ENCODE data around the gene NUCKS1.

DNA sequence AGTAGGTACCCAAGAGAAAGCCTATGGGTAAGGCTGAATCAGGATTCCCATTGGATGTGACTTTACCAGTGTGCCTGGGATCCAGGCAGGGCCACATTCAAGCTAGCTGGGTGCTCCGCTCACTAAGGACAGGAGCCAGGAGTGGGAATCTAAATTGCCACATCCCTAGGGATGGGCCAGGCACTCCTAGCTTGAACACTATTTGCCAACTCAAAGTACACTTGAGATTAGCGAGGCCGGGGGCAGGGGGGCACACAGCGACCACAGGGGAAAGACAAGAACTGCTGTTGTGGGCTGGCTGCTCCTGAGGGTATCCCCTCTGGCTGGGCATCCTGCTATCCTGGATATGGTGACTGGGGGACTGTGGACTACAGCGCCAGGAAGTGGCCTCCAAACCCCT, 74.0 kb downstream of the NUCKS1 start:
- TF ChIP-seq POLR2AphosphoS5 (IDR thresholded peaks at IDR 0.05; ENCODE audit: low read depth, low read length) (no peak), TCF7L2 (IDR thresholded peaks at IDR 0.05; ENCODE audit: low read depth, low read length) (no peak)
- TF ChIP-seq, protein P1, sequence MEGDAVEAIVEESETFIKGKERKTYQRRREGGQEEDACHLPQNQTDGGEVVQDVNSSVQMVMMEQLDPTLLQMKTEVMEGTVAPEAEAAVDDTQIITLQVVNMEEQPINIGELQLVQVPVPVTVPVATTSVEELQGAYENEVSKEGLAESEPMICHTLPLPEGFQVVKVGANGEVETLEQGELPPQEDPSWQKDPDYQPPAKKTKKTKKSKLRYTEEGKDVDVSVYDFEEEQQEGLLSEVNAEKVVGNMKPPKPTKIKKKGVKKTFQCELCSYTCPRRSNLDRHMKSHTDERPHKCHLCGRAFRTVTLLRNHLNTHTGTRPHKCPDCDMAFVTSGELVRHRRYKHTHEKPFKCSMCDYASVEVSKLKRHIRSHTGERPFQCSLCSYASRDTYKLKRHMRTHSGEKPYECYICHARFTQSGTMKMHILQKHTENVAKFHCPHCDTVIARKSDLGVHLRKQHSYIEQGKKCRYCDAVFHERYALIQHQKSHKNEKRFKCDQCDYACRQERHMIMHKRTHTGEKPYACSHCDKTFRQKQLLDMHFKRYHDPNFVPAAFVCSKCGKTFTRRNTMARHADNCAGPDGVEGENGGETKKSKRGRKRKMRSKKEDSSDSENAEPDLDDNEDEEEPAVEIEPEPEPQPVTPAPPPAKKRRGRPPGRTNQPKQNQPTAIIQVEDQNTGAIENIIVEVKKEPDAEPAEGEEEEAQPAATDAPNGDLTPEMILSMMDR (IDR thresholded peaks at IDR 0.05), result no peak
